H1 (cell line): ENCODE data around the gene TECPR2. TPM values are rescaled to one million over a fixed set of nuclear protein-coding genes. Genes with fewer than 3 reads are reported as not detected.

Source experiments
- CTCF ChIA-PET: fragments of 300-600 bp; sonication (Branson Sonifier 250); formaldehyde crosslinking; loops from one replicate; lab custom pipeline; 2021; ENCODE audit not compliant: partially characterized antibody; lab: Charles Lee
- POLR2A ChIA-PET: fragments of 300-600 bp; sonication (Branson Sonifier 250); formaldehyde crosslinking; loops from one replicate; lab custom pipeline; 2021; ENCODE audit warnings: inconsistent platforms; ENCODE audit not compliant: partially characterized antibody; lab: Charles Lee
- DNase-seq, 2 experiments: peaks; one replicate each; pipeline versions ENCODE4 v3.0.0 to v3.0.0-alpha.2; 2010 to 2022; ENCODE audit warnings: low spot score in 2 of 2, low read depth in 1 of 2, mixed read lengths in 1 of 2
- FAIRE-seq: peaks from 2 replicates; lab custom pipeline; 2011; peaks lifted over from hg19 to GRCh38; lab: Jason Lieb, UNC
- H2AFZ ChIP-seq: 2 replicates; pipeline ENCODE4 v1.8.1; 2012; ENCODE audit warnings: low read length, inconsistent platforms
- H2AK5ac ChIP-seq: 2 replicates; pipeline ENCODE4 v1.6.1; 2013; ENCODE audit warnings: low read depth, low read length
- H2BK120ac ChIP-seq: replicated peaks from 2 replicates; pipeline ENCODE3; 2013; ENCODE audit warnings: low read depth, low read length, inconsistent platforms
- H2BK12ac ChIP-seq: 2 replicates; pipeline ENCODE4 v1.6.1; 2013; ENCODE audit warnings: low read depth, low read length
- H2BK15ac ChIP-seq: 2 replicates; pipeline ENCODE4 v1.6.1; 2013; ENCODE audit warnings: low read length
- H2BK20ac ChIP-seq: 2 replicates; pipeline ENCODE4 v1.6.1; 2013; ENCODE audit warnings: low read length
- H2BK5ac ChIP-seq: 2 replicates; pipeline ENCODE4 v1.6.1; 2013; ENCODE audit warnings: low read depth, low read length
- H3K14ac ChIP-seq: 2 replicates; pipeline ENCODE4 v1.6.1; 2013; ENCODE audit warnings: inconsistent platforms; ENCODE audit not compliant: insufficient read length
- H3K18ac ChIP-seq: 2 replicates; pipeline ENCODE4 v1.6.1; 2013; ENCODE audit warnings: low read length; ENCODE audit errors: extremely low read depth
- H3K23ac ChIP-seq: 2 replicates; pipeline ENCODE4 v1.6.1; 2013; ENCODE audit warnings: inconsistent platforms; ENCODE audit not compliant: insufficient read length
- H3K23me2 ChIP-seq: 2 replicates; pipeline ENCODE4 v1.6.1; 2013; ENCODE audit warnings: low read depth, low read length
- H3K27ac ChIP-seq: 2 replicates; pipeline ENCODE4 v1.6.1; 2011; ENCODE audit warnings: low read depth, low read length, inconsistent platforms
- H3K27me3 ChIP-seq, 4 experiments: replicated peaks in 1 of 4; 1 replicate in 1 of 4; 2 replicates in 3 of 4; pipeline versions ENCODE4 v1.6.1 to v1.8.1; 2011 to 2013; ENCODE audit warnings: low read length in 3 of 4, mild to moderate bottlenecking in 3 of 4, inconsistent platforms in 2 of 4, mixed read lengths in 2 of 4, moderate library complexity in 1 of 4; ENCODE audit not compliant: control insufficient read depth in 3 of 4, insufficient read depth in 3 of 4; ENCODE audit errors: extremely low read depth in 1 of 4
- H3K36me3 ChIP-seq, 4 experiments: 2 replicates each; pipeline versions ENCODE4 v1.6.1 to v1.8.1; 2011 to 2013; ENCODE audit warnings: mild to moderate bottlenecking in 4 of 4, low read length in 3 of 4, moderate library complexity in 2 of 4, control low read depth in 1 of 4, inconsistent platforms in 1 of 4; ENCODE audit not compliant: insufficient read depth in 4 of 4, control insufficient read depth in 2 of 4
- H3K4ac ChIP-seq: replicated peaks from 2 replicates; pipeline ENCODE3; 2013; ENCODE audit warnings: low read length, low read depth, mixed read lengths, inconsistent platforms; ENCODE audit not compliant: insufficient read length
- H3K4me1 ChIP-seq, 4 experiments: replicated peaks in 1 of 4; 1 replicate in 1 of 4; 2 replicates in 3 of 4; pipeline versions ENCODE4 v1.6.1 to v1.8.1; 2011 to 2013; ENCODE audit warnings: low read length in 3 of 4, inconsistent platforms in 2 of 4, mixed read lengths in 1 of 4; ENCODE audit not compliant: insufficient read depth in 4 of 4, control insufficient read depth in 3 of 4
- H3K4me2 ChIP-seq, 2 experiments: 2 replicates each; pipeline versions ENCODE4 v1.6.1 to v1.8.1; 2011 to 2013; ENCODE audit warnings: low read depth in 2 of 2, low read length in 2 of 2, control low read depth in 1 of 2, inconsistent platforms in 1 of 2, mild to moderate bottlenecking in 1 of 2; ENCODE audit not compliant: insufficient read depth in 1 of 2
- H3K4me3 ChIP-seq, 4 experiments: fragments of 200-600, 300-600 bp in 1 of 4; sonication (generic), shearing (Covaris generic), sonication (Bioruptor Twin) in 1 of 4; 2 replicates each; pipeline versions ENCODE4 v1.5.1 to v1.8.1; 2011 to 2016; ENCODE audit warnings: low read length in 4 of 4, low read depth in 3 of 4, control low read depth in 2 of 4, inconsistent platforms in 2 of 4, mild to moderate bottlenecking in 2 of 4, mixed read lengths in 1 of 4, moderate library complexity in 1 of 4; ENCODE audit not compliant: insufficient read depth in 2 of 4; ENCODE audit errors: extremely low read depth in 1 of 4
- H3K56ac ChIP-seq: replicated peaks from 2 replicates; pipeline ENCODE3; 2013; ENCODE audit warnings: low read depth, mild to moderate bottlenecking, mixed read lengths, low read length, inconsistent platforms; ENCODE audit not compliant: insufficient read length
- H3K79me1 ChIP-seq: 2 replicates; pipeline ENCODE4 v1.6.1; 2013; ENCODE audit warnings: low read depth, low read length, control low read depth
- H3K79me2 ChIP-seq, 2 experiments: 2 replicates each; pipeline versions ENCODE4 v1.6.1 to v1.8.1; 2012 to 2013; ENCODE audit warnings: low read length in 2 of 2, mild to moderate bottlenecking in 2 of 2, inconsistent platforms in 1 of 2; ENCODE audit not compliant: insufficient read depth in 2 of 2, control insufficient read depth in 1 of 2
- H3K9ac ChIP-seq, 4 experiments: replicated peaks in 1 of 4; 1 replicate in 1 of 4; 2 replicates in 3 of 4; pipeline versions ENCODE4 v1.6.1 to v1.8.1; 2011 to 2013; ENCODE audit warnings: low read depth in 3 of 4, low read length in 3 of 4, control low read depth in 2 of 4, mild to moderate bottlenecking in 2 of 4, moderate library complexity in 2 of 4, inconsistent platforms in 1 of 4; ENCODE audit errors: extremely low read depth in 1 of 4
- H3K9me3 ChIP-seq, 2 experiments: 2 replicates each; pipeline versions ENCODE4 v1.6.1 to v1.8.1; 2012 to 2013; ENCODE audit warnings: mild to moderate bottlenecking in 2 of 2, moderate library complexity in 2 of 2, control low read depth in 1 of 2, inconsistent platforms in 1 of 2, low read depth in 1 of 2, low read length in 1 of 2, mixed read lengths in 1 of 2; ENCODE audit not compliant: insufficient read depth in 2 of 2
- H4K20me1 ChIP-seq, 2 experiments: replicated peaks in 1 of 2; 2 replicates each; pipeline versions ENCODE3 to v1.8.1; 2011 to 2013; ENCODE audit warnings: inconsistent platforms in 2 of 2, low read length in 2 of 2, mild to moderate bottlenecking in 1 of 2; ENCODE audit not compliant: insufficient read depth in 2 of 2, control insufficient read depth in 1 of 2
- H4K5ac ChIP-seq: 2 replicates; pipeline ENCODE4 v1.6.1; 2013; ENCODE audit warnings: low read length, low read depth, mixed read lengths, inconsistent platforms; ENCODE audit not compliant: insufficient read length
- H4K8ac ChIP-seq: 2 replicates; pipeline ENCODE4 v1.8.0; 2013; ENCODE audit warnings: mild to moderate bottlenecking, moderate library complexity, low read length, inconsistent platforms; ENCODE audit not compliant: insufficient read depth; ENCODE audit errors: extremely low read depth
- H4K91ac ChIP-seq: replicated peaks from 2 replicates; pipeline ENCODE3; 2013; ENCODE audit warnings: low read length, mixed read lengths, inconsistent platforms; ENCODE audit not compliant: insufficient read length
- ASH2L ChIP-seq: fragments of 200-600, 300-600 bp; sonication (generic); IDR thresholded peaks from one replicate; pipeline ENCODE4 v1.7.1; 2017; ENCODE audit warnings: low read length
- CBX8 ChIP-seq: fragments of 300-800, 300-1000 bp; sonication (generic); IDR thresholded peaks from 2 replicates; pipeline ENCODE4 v1.7.1; 2016; ENCODE audit warnings: low read depth, low read length, borderline replicate concordance
- KDM4A ChIP-seq: IDR thresholded peaks from one replicate; pipeline ENCODE4 v1.7.1; 2012; ENCODE audit warnings: low read depth, mild to moderate bottlenecking, moderate library complexity, low read length, inconsistent platforms; ENCODE audit not compliant: severe bottlenecking
- KDM5A ChIP-seq: fragments of 200-600 bp; IDR thresholded peaks from 2 replicates; pipeline ENCODE4 v1.7.1; 2012; ENCODE audit warnings: mild to moderate bottlenecking, low read length, inconsistent platforms, mixed read lengths
- PHF8 ChIP-seq: fragments of 200-600 bp; sonication (generic); conservative IDR thresholded peaks from 2 replicates; pipeline ENCODE4 v1.7.1; 2012; ENCODE audit warnings: low read depth, mild to moderate bottlenecking, inconsistent platforms, low read length, moderate library complexity
- POLR2AphosphoS5 ChIP-seq: IDR thresholded peaks from 2 replicates; pipeline ENCODE4 v1.6.1; 2011; ENCODE audit warnings: low read depth, low read length
- RNF2 ChIP-seq: fragments of 200-900, 300-1000 bp; sonication (generic); IDR thresholded peaks from 2 replicates; pipeline ENCODE4 v1.7.1; 2016; ENCODE audit warnings: borderline replicate concordance, low read depth, mild to moderate bottlenecking, antibody characterized with exemption, low read length; ENCODE audit not compliant: poor library complexity, severe bottlenecking; ENCODE audit errors: missing control alignments
- SUZ12 ChIP-seq: fragments of 200-600 bp; sonication (generic); IDR thresholded peaks from 2 replicates; pipeline ENCODE4 v1.6.1; 2012; ENCODE audit warnings: mild to moderate bottlenecking, inconsistent platforms, low read length, moderate library complexity, mixed read lengths
- WGBS, 2 experiments: shearing (Covaris generic) in 1 of 2; methylation state at CpG; one replicate each; pipeline versions ENCODE4 v1.1.6 to v1.1.7; 2013 to 2015; ENCODE audit warnings: low lambda C conversion rate in 2 of 2, mixed read lengths in 2 of 2, inconsistent platforms in 1 of 2, low coverage in 1 of 2, missing lambda C conversion rate in 1 of 2; ENCODE audit not compliant: insufficient replicate concordance in 2 of 2, insufficient coverage in 1 of 2, insufficient read length in 1 of 2; ENCODE audit errors: extremely low coverage in 1 of 2, missing lambda C conversion rate in 1 of 2; 5-methylcytosine and 5-hydroxymethylcytosine counted together
- polyA plus RNA-seq, 7 experiments: library from polyadenylated mRNA; depleted of rRNA in 3 of 7; stranded (reverse) in 5 of 7; unstranded in 2 of 7; fragments of >200 nt in 5 of 7; fragments of 200-250 nt in 2 of 7; gene quantifications; 1 replicate in 5 of 7; 2 replicates in 1 of 7; 4 replicates in 1 of 7; pipeline versions ENCODE4 v1.2.1 to v1.2.3, GENCODE V29; 2011 to 2013; ENCODE audit warnings: missing spikeins in 2 of 7, mixed read lengths in 2 of 7
- total RNA-seq: library from RNA; stranded (reverse); fragmentation: NEBNext Ultra II Directional; extraction: Animal tissue kit (Norgen Biotek cat#: 25700); gene quantifications from 2 replicates; pipeline ENCODE4 v1.2.1, GENCODE V29; 2021

The TECPR2 gene
- total and polyA plus RNA-seq, 2 of the 8 experiments (the other 6 are each of a cell fraction or from before 2014, with no cell fraction given): 6.8 to 19.4 TPM

GRCh38 chr14:102434647-102435175 lies 72.0 kb downstream of the TECPR2 start:
- H2BK12ac ChIP-seq: no peak overlapping the region
- no peaks in the 10 kb centered on the region for H4K20me1 ChIP-seq
- H3K27ac ChIP-seq: 0 out of 2 replicates have a peak overlapping the region, but pooled peaks have one; percentile 34
- no peaks in the 10 kb centered on the region for H3K79me1 ChIP-seq
- no peaks in the 10 kb centered on the region; the same call in 1 of the 2 replicates for H3K23me2 ChIP-seq
- no peak overlapping the region for H2BK20ac ChIP-seq
- H3K4me1 ChIP-seq: peaks cover 0 to 3% (median 1%) of the 10 kb centered on the region in 4 experiments; a peak in 2 of 7 replicates
- H3K27me3 ChIP-seq: no peaks in the 10 kb centered on the region
- POLR2A ChIA-PET: interaction anchor here (0.9 kb wide), 1 partner anchor 22 kb away, joined by 3 read pairs; no protein-coding TSS in a partner anchor
- no peak overlapping the region for H3K23ac ChIP-seq
- no peaks in the 10 kb centered on the region for H3K79me2 ChIP-seq
- H3K4ac ChIP-seq: no peak overlapping the region
- peak overlapping the region; percentile 44; the same call in 1 of the 2 replicates for H2BK5ac ChIP-seq
- FAIRE-seq: no peak
- no peak overlapping the region for H3K18ac ChIP-seq
- no peak overlapping the region for H3K4me3 ChIP-seq
- no peak overlapping the region for H3K14ac ChIP-seq
- WGBS, 2 experiments: 93% methylated on average over 11 of the region's 11 CpGs; no CpG with 5 or more reads in 1 of the 2 experiments
- H3K9me3 ChIP-seq: no peaks in the 10 kb centered on the region
- H2BK15ac ChIP-seq: no peak overlapping the region
- no peak overlapping the region for H4K8ac ChIP-seq
- no peak overlapping the region for H2AFZ ChIP-seq
- H3K36me3 ChIP-seq: peaks cover 0 to 3% (median under 1%) of the 10 kb centered on the region in 4 experiments; a peak in 2 of 8 replicates
- TF ChIP-seq SUZ12 (no peak), KDM4A (no peak), PHF8 (no peak), CBX8 (no peak), ASH2L (no peak), RNF2 (no peak), KDM5A (no peak), POLR2AphosphoS5 (no peak)
- H2BK120ac ChIP-seq: no peak overlapping the region
- H3K4me2 ChIP-seq: no peak overlapping the region
- no peak for DNase-seq
- H4K91ac ChIP-seq: no peak overlapping the region
- CTCF ChIA-PET: interaction anchor here (0.6 to 3.3 kb wide), 5 partner anchors 25 to 66 kb away, joined by 3 to 15 read pairs (median 4); no protein-coding TSS in a partner anchor
- H3K9ac ChIP-seq: no peak overlapping the region
- no peak overlapping the region for H4K5ac ChIP-seq
- no peak overlapping the region for H2AK5ac ChIP-seq
- H3K56ac ChIP-seq: no peak overlapping the region
